CD14-positive monocyte (primary cell): Measurements from ENCODE around the gene ARL5C. TPM values are rescaled to one million over a fixed set of nuclear protein-coding genes. Genes with fewer than 3 reads are reported as not detected.

Source experiments
- DNase-seq, 3 donors: peaks; one replicate each; pipeline ENCODE4 v3.0.0-alpha.2; 2011 to 2022
- H2AFZ ChIP-seq: 2 replicates; pipeline ENCODE4 v1.6.0; 2012; ENCODE audit warnings: mild to moderate bottlenecking, low read depth, low read length, inconsistent platforms; ENCODE audit not compliant: insufficient read depth, poor library complexity, severe bottlenecking
- H3K27ac ChIP-seq, 2 donors: 1 replicate in 1 of 2; 2 replicates in 1 of 2; pipeline ENCODE4 v1.5.1; 2012 to 2013; ENCODE audit warnings: low read length in 2 of 2, control low read depth in 1 of 2, inconsistent platforms in 1 of 2, low read depth in 1 of 2, mild to moderate bottlenecking in 1 of 2
- H3K27me3 ChIP-seq, 2 donors: one replicate each; pipeline versions ENCODE4 v1.6.0 to v1.6.1; 2011 to 2013; ENCODE audit warnings: low read length in 2 of 2; ENCODE audit not compliant: control insufficient read depth in 2 of 2, insufficient read depth in 2 of 2
- H3K36me3 ChIP-seq, 2 donors: replicated peaks in 1 of 2; 1 replicate in 1 of 2; 2 replicates in 1 of 2; pipeline versions ENCODE4 v1.5.1 to v1.6.1; 2012 to 2013; ENCODE audit warnings: low read length in 2 of 2, control low read depth in 1 of 2, inconsistent platforms in 1 of 2, mild to moderate bottlenecking in 1 of 2; ENCODE audit not compliant: insufficient read depth in 2 of 2, control insufficient read depth in 1 of 2
- H3K4me1 ChIP-seq, 2 donors: 1 replicate in 1 of 2; 2 replicates in 1 of 2; pipeline versions ENCODE4 v1.5.1 to v1.6.1; 2012 to 2013; ENCODE audit warnings: low read length in 2 of 2, control low read depth in 1 of 2, inconsistent platforms in 1 of 2, mild to moderate bottlenecking in 1 of 2, moderate library complexity in 1 of 2; ENCODE audit not compliant: insufficient read depth in 2 of 2, control insufficient read depth in 1 of 2
- H3K4me2 ChIP-seq: replicated peaks from 2 replicates; pipeline ENCODE3; 2012; ENCODE audit warnings: low read length, moderate library complexity, mild to moderate bottlenecking; ENCODE audit not compliant: poor library complexity, severe bottlenecking; ENCODE audit errors: extremely low read depth
- H3K4me3 ChIP-seq, 3 experiments: fragments of 200-600 bp in 1 of 3; sonication (generic) in 1 of 3; replicated peaks in 1 of 3; 1 replicate in 2 of 3; 2 replicates in 1 of 3; pipeline ENCODE4 v1.5.1; 2011 to 2013; ENCODE audit warnings: low read length in 3 of 3, mild to moderate bottlenecking in 3 of 3, control low read depth in 2 of 3, low read depth in 2 of 3, inconsistent platforms in 1 of 3, moderate library complexity in 1 of 3
- H3K79me2 ChIP-seq: 2 replicates; pipeline ENCODE4 v1.6.0; 2012; ENCODE audit warnings: mild to moderate bottlenecking, control low read depth, inconsistent platforms, low read length, moderate library complexity; ENCODE audit not compliant: insufficient read depth
- H3K9ac ChIP-seq: 2 replicates; pipeline ENCODE4 v1.6.0; 2017; ENCODE audit warnings: low read length, mild to moderate bottlenecking; ENCODE audit not compliant: insufficient read depth, poor library complexity, severe bottlenecking
- H3K9me3 ChIP-seq, 2 donors: replicated peaks in 1 of 2; 1 replicate in 1 of 2; 2 replicates in 1 of 2; pipeline versions ENCODE4 v1.5.1 to v1.6.1; 2012 to 2013; ENCODE audit warnings: low read length in 2 of 2, control low read depth in 1 of 2; ENCODE audit not compliant: control insufficient read depth in 1 of 2, insufficient read depth in 1 of 2
- H4K20me1 ChIP-seq: 2 replicates; pipeline ENCODE4 v1.6.0; 2012; ENCODE audit warnings: mild to moderate bottlenecking, low read length, control low read depth, moderate library complexity; ENCODE audit not compliant: insufficient read depth
- H3K27ac Mint-ChIP-seq, 7 donors: one replicate each; pipeline ENCODE4 v1.8.0; 2020; ENCODE audit warnings: mild to moderate bottlenecking in 7 of 7, mixed read lengths in 7 of 7, moderate library complexity in 6 of 7, inconsistent platforms in 2 of 7
- H3K27me3 Mint-ChIP-seq, 3 donors: one replicate each; pipeline ENCODE4 v1.8.0; 2021 to 2022; ENCODE audit warnings: low read depth in 3 of 3, mild to moderate bottlenecking in 3 of 3, mixed read lengths in 3 of 3, moderate library complexity in 3 of 3, inconsistent platforms in 1 of 3
- H3K36me3 Mint-ChIP-seq, 2 donors: one replicate each; pipeline ENCODE4 v1.8.0; 2020; ENCODE audit warnings: mixed read lengths in 2 of 2, inconsistent platforms in 1 of 2, mild to moderate bottlenecking in 1 of 2
- H3K4me1 Mint-ChIP-seq: one replicate; pipeline ENCODE4 v1.8.0; 2020; ENCODE audit warnings: mild to moderate bottlenecking, mixed read lengths
- H3K4me3 Mint-ChIP-seq, 2 donors: one replicate each; pipeline ENCODE4 v1.8.0; 2020; ENCODE audit warnings: mild to moderate bottlenecking in 2 of 2, mixed read lengths in 2 of 2, moderate library complexity in 1 of 2
- H3K9me3 Mint-ChIP-seq, 7 donors: one replicate each; pipeline ENCODE4 v1.8.0; 2020 to 2022; ENCODE audit warnings: mixed read lengths in 7 of 7, mild to moderate bottlenecking in 6 of 7, moderate library complexity in 6 of 7, inconsistent platforms in 2 of 7
- WGBS: methylation state at CpG from one replicate; pipeline ENCODE4 v1.1.5; 2013; ENCODE audit warnings: missing lambda C conversion rate; ENCODE audit not compliant: insufficient coverage; 5-methylcytosine and 5-hydroxymethylcytosine counted together
- intact Hi-C, 2 donors: fragments of 100-400 bp; cut with micrococcal nuclease; formaldehyde crosslinking; loops; one replicate each; pipeline versions ENCODE4 v1.15.0 to v1.15.1; 2023
- polyA plus RNA-seq, 3 donors: library from polyadenylated mRNA; depleted of rRNA in 1 of 3; unstranded in 2 of 3; stranded (reverse) in 1 of 3; fragments of 300-500 nt in 2 of 3; fragments of >200 nt in 1 of 3; fragmentation: Illumina TruSeq in 2 of 3; gene quantifications; 1 replicate in 2 of 3; 2 replicates in 1 of 3; pipeline ENCODE4 v1.2.3, GENCODE V29; 2012 to 2021
- TF ChIP-seq, protein P1 (sequence below): fragments of 200-600 bp; IDR thresholded peaks from one replicate; pipeline ENCODE4 v1.8.0; 2022; ENCODE audit warnings: antibody characterized with exemption, mild to moderate bottlenecking

ARL5C gene
- polyA plus RNA-seq, 3 donors, result 0.04 TPM; not detected in 2

DNA sequence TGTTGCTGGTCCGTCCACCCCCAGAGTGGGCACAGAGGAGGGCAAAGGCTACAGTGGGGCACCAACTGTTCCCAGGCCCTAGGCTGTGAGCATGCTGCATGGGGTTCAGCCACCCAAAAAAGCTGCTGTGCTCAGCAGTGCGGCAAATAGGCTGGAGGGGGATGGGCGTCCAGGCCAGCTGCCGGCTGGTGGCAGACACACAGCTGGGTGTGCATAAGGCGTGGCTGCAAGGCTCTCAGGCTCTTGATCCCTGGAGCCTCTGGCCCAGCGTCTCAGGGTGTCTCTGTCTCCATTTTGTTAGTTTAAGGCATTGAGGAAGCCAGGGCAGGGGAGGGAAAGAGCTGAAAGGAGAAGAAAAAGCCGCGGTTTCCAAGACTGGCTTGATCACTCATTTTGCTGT is 42.9 kb upstream of the ARL5C start:
- Histone ChIP-seq H3K4me3 (no peak overlapping the region), H4K20me1 (peaks cover 6% of the 10 kb centered on the region), H3K27me3 (peaks cover 0 to 11% of the 10 kb centered on the region in 2 donors), H3K36me3 (peaks cover 14% of the 10 kb centered on the region in 2 donors), H3K4me1 (peaks cover 19 to 21% of the 10 kb centered on the region in 2 donors), H3K27ac (peak overlapping the region; percentile 3 to 51), H3K4me2 (peak overlapping the region; percentile 75), H2AFZ (peak overlapping the region; percentile 83), H3K9me3 (no peaks in the 10 kb centered on the region), H3K79me2 (no peaks in the 10 kb centered on the region), H3K9ac (peak overlapping the region; percentile 57)
- 61% methylated on average over 6 of the region's 8 CpGs for WGBS
- TF ChIP-seq, protein P1, sequence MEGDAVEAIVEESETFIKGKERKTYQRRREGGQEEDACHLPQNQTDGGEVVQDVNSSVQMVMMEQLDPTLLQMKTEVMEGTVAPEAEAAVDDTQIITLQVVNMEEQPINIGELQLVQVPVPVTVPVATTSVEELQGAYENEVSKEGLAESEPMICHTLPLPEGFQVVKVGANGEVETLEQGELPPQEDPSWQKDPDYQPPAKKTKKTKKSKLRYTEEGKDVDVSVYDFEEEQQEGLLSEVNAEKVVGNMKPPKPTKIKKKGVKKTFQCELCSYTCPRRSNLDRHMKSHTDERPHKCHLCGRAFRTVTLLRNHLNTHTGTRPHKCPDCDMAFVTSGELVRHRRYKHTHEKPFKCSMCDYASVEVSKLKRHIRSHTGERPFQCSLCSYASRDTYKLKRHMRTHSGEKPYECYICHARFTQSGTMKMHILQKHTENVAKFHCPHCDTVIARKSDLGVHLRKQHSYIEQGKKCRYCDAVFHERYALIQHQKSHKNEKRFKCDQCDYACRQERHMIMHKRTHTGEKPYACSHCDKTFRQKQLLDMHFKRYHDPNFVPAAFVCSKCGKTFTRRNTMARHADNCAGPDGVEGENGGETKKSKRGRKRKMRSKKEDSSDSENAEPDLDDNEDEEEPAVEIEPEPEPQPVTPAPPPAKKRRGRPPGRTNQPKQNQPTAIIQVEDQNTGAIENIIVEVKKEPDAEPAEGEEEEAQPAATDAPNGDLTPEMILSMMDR, result no peak
- H3K9me3 Mint-ChIP-seq, result peaks cover 0 to 8% (median 0%) of the 10 kb centered on the region in 7 donors
- H3K27ac Mint-ChIP-seq, result peak overlapping the region in 6 of 7 donors; percentile 70 to 86 (median 77)
- peak overlapping the region; percentile 54 to 81 for H3K4me3 Mint-ChIP-seq
- peaks cover 9 to 29% (median 12%) of the 10 kb centered on the region in 3 donors for H3K27me3 Mint-ChIP-seq
- intact Hi-C loops, result loop anchor here in 1 of 2 donors (5.0 kb wide), 1 partner anchor 33 kb away; no protein-coding TSS in a partner anchor
- peak; percentile 14 to 24 (median 16) for DNase-seq
- H3K4me1 Mint-ChIP-seq, result peaks cover 21% of the 10 kb centered on the region
- peaks cover 14% of the 10 kb centered on the region in 2 donors for H3K36me3 Mint-ChIP-seq

DNA sequence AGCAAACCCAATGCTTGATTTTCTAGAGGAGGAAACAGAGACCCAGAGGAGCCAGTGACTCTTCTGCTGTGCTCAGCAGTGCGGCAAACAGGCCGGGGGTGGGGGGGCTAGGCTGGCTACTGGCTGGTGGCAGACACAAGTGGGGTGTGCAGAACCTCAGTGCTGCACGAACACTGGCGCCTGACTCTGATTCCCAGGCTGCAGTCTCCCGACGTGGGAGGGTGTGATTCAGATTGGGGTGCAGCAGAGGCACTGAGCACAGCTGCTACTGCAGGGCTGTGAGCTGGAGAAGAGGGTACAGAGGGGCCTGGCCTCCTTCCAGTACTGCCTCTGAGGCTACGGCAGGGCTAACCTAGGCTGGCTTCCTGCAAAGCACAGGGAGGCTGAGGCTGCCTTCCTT is 42.2 kb upstream of the ARL5C start:
- Histone ChIP-seq H4K20me1 (peaks cover 12% of the 10 kb centered on the region), H3K4me1 (peaks cover 19 to 21% of the 10 kb centered on the region in 2 donors), H3K36me3 (peaks cover 21 to 22% of the 10 kb centered on the region in 2 donors), H3K9me3 (no peaks in the 10 kb centered on the region), H3K27ac (no peak overlapping the region), H2AFZ (no peak overlapping the region), H3K4me3 (no peak overlapping the region), H3K9ac (no peak overlapping the region), H3K79me2 (no peaks in the 10 kb centered on the region), H3K4me2 (no peak overlapping the region), H3K27me3 (peaks cover 0 to 11% of the 10 kb centered on the region in 2 donors)
- TF ChIP-seq, protein P1, result no peak
- Mint-ChIP-seq H3K4me1 (peaks cover 21% of the 10 kb centered on the region), H3K27me3 (peaks cover 9 to 26% (median 12%) of the 10 kb centered on the region in 3 donors), H3K27ac (no peak overlapping the region), H3K36me3 (peaks cover 20 to 22% of the 10 kb centered on the region in 2 donors), H3K9me3 (peaks cover 0 to 6% (median 0%) of the 10 kb centered on the region in 7 donors), H3K4me3 (no peak overlapping the region)
- intact Hi-C loops, result loop anchor here in 1 of 2 donors (5.0 kb wide), 1 partner anchor 34 kb away; no protein-coding TSS in a partner anchor
- 78% methylated on average over 7 of the region's 7 CpGs for WGBS
- DNase-seq, result no peak
